Breast epithelium (tissue), 4 donors: ENCODE data around the gene LMBR1. TPM values are rescaled to one million over a fixed set of nuclear protein-coding genes. Genes with fewer than 3 reads are reported as not detected.

Experiments used
- DNase-seq, 2 donors: peaks; one replicate each; pipeline ENCODE4 v3.0.0-alpha.2; 2019; ENCODE audit warnings: low spot score in 2 of 2
- H3K27ac ChIP-seq, 2 donors: fragments of 200-600 bp; sonication (generic) in 1 of 2; one replicate each; pipeline ENCODE4 v1.5.1; 2016 to 2019; ENCODE audit warnings: mild to moderate bottlenecking in 1 of 2
- H3K27me3 ChIP-seq, 2 donors: fragments of 200-600 bp; sonication (generic) in 1 of 2; one replicate each; pipeline versions ENCODE4 v1.5.1 to v1.6.0; 2017 to 2019; ENCODE audit warnings: control low read depth in 1 of 2, mild to moderate bottlenecking in 1 of 2
- H3K36me3 ChIP-seq: fragments of 200-600 bp; one replicate; pipeline ENCODE4 v1.5.1; 2019
- H3K4me1 ChIP-seq, 2 donors: fragments of 200-600 bp; sonication (generic); one replicate each; pipeline ENCODE4 v1.5.1; 2016 to 2019; ENCODE audit warnings: control low read depth in 1 of 2
- H3K4me3 ChIP-seq, 3 donors: fragments of 200-600 bp; sonication (generic); 1 replicate in 2 of 3; 2 replicates in 1 of 3; pipeline ENCODE4 v1.5.1; 2016 to 2019; ENCODE audit warnings: mild to moderate bottlenecking in 3 of 3, moderate library complexity in 2 of 3
- H3K9me3 ChIP-seq, 2 donors: fragments of 200-600 bp; sonication (generic) in 1 of 2; one replicate each; pipeline ENCODE4 v1.5.1; 2016 to 2019; ENCODE audit warnings: control low read depth in 1 of 2
- CTCF ChIP-seq, 3 donors: fragments of 450-650 bp; IDR thresholded peaks; one replicate each; pipeline ENCODE4 v1.5.1; 2016 to 2017; ENCODE audit warnings: antibody characterized with exemption in 3 of 3, mild to moderate bottlenecking in 3 of 3, moderate library complexity in 3 of 3
- POLR2A ChIP-seq: fragments of 450-650 bp; IDR thresholded peaks from one replicate; pipeline ENCODE4 v1.6.1; 2016; ENCODE audit warnings: antibody characterized with exemption, mild to moderate bottlenecking, moderate library complexity
- POLR2AphosphoS5 ChIP-seq, 3 donors: sonication (generic); formaldehyde crosslinking; IDR thresholded peaks; one replicate each; pipeline ENCODE4 v1.6.1; 2017; ENCODE audit warnings: antibody characterized with exemption in 3 of 3
- intact Hi-C: fragments of 100-400 bp; cut with DNase I; formaldehyde crosslinking; loops from one replicate; pipeline ENCODE4 v1.15.1; 2023; ENCODE audit warnings: low total_unique reads
- total RNA-seq, 3 donors: library from RNA; depleted of rRNA; stranded (reverse); fragments of >200 nt; gene quantifications; one replicate each; pipeline ENCODE4 v1.1.0, GENCODE V29; 2016

The LMBR1 gene
- total RNA-seq, 3 donors from 2014 or later: 69.0 to 90.6 (median 88.8) TPM

- no peaks in the 10 kb centered on the region for H3K36me3 ChIP-seq
- no peak overlapping the region for H3K4me3 ChIP-seq
- H3K4me1 ChIP-seq: no peaks in the 10 kb centered on the region
- TF ChIP-seq POLR2AphosphoS5 (IDR thresholded peaks at IDR 0.05) (no peak), CTCF (IDR thresholded peaks at IDR 0.05) (no peak), POLR2A (no peak)
- DNase-seq: no peak
- intact Hi-C loops: no loop called here
- no peaks in the 10 kb centered on the region for H3K9me3 ChIP-seq
- no peaks in the 10 kb centered on the region for H3K27me3 ChIP-seq
- no peak overlapping the region for H3K27ac ChIP-seq
Measured at GRCh38 chr7:156820445-156821063, 72.4 kb downstream of the LMBR1 start.

GRCh38 chr7:156819733-156820295 is 73.2 kb downstream of the LMBR1 start:
- Histone ChIP-seq H3K36me3 (no peaks in the 10 kb centered on the region), H3K4me1 (no peaks in the 10 kb centered on the region), H3K9me3 (no peaks in the 10 kb centered on the region), H3K27me3 (no peaks in the 10 kb centered on the region), H3K27ac (no peak overlapping the region), H3K4me3 (no peak overlapping the region)
- TF ChIP-seq POLR2A (no peak), CTCF (IDR thresholded peaks at IDR 0.05) (no peak)
- no peak for DNase-seq
- intact Hi-C loops: no loop called here

GRCh38 chr7:156818133-156818532 is 74.8 kb downstream of the LMBR1 start:
- Histone ChIP-seq H3K4me3 (no peak overlapping the region), H3K4me1 (no peaks in the 10 kb centered on the region), H3K9me3 (no peaks in the 10 kb centered on the region), H3K27me3 (no peaks in the 10 kb centered on the region), H3K36me3 (no peaks in the 10 kb centered on the region), H3K27ac (no peak overlapping the region)
- no peak for TF ChIP-seq CTCF (IDR thresholded peaks at IDR 0.05)
- no peak for TF ChIP-seq POLR2A
- TF ChIP-seq POLR2AphosphoS5 (IDR thresholded peaks at IDR 0.05): no peak
- intact Hi-C loops: no loop called here
- no peak for DNase-seq

- intact Hi-C loops: no loop called here
- no peaks in the 10 kb centered on the region for H3K4me1 ChIP-seq
Measured at GRCh38 chr7:156816943-156817572, 75.9 kb downstream of the LMBR1 start.

More at GRCh38 chr7:156816943-156817572, 75.9 kb downstream of the LMBR1 start:
- Histone ChIP-seq H3K27ac (no peak overlapping the region), H3K9me3 (no peaks in the 10 kb centered on the region), H3K4me3 (no peak overlapping the region), H3K27me3 (no peaks in the 10 kb centered on the region), H3K36me3 (no peaks in the 10 kb centered on the region)
- DNase-seq: no peak
- TF ChIP-seq CTCF (IDR thresholded peaks at IDR 0.05): peak in 1 of 3 donors; percentile 27
- TF ChIP-seq POLR2AphosphoS5 (IDR thresholded peaks at IDR 0.05): no peak
- TF ChIP-seq POLR2A: no peak
